Stimulated activated CD8-positive, alpha-beta memory T cell treated with anti-CD3 and anti-CD28 coated beads, Interleukin-4, amount 100 ng/mL, for 1 hour (primary cell): ENCODE measurements around the gene KRTAP17-1.
A peak's percentile ranks its signal among the peaks of the same experiment; 100 is the strongest.
"Not testable (repeated sequence)": the region's sequence is repeated elsewhere in the genome, so short reads cannot be mapped to it uniquely, and the experiment has no call there.

Experiments used
- DNase-seq, 2 donors: peaks; one replicate each; pipeline ENCODE4 v3.0.0-alpha.2; 2020; ENCODE audit warnings: low read depth in 2 of 2, low spot score in 1 of 2

Gene KRTAP17-1

GRCh38 chr17:41315204-41315794, at the start of gene KRTAP17-1:
Gene KRTAP17-1 (minus strand): TSS chr17:41315710. CDS start chr17:41315650, 60 bp downstream.
- DNase-seq = no peak

GRCh38 chr17:41363881-41364280, 48.4 kb upstream of the KRTAP17-1 start:
- no peak for DNase-seq

- DNase-seq = no peak
Observed at GRCh38 chr17:41360296-41360995, 44.9 kb upstream of the KRTAP17-1 start.

- DNase-seq = no peak
Observed at GRCh38 chr17:41354536-41354935, 39.0 kb upstream of the KRTAP17-1 start.

- DNase-seq = no peak
Observed at GRCh38 chr17:41352597-41353366, 37.3 kb upstream of the KRTAP17-1 start.

- no peak for DNase-seq
Observed at GRCh38 chr17:41351177-41351576, 35.7 kb upstream of the KRTAP17-1 start.

GRCh38 chr17:41350381-41350878, 34.9 kb upstream of the KRTAP17-1 start, which contains the start of gene KRT33A:
Gene KRT33A (minus strand): TSS chr17:41350828. CDS start chr17:41350767, 61 bp downstream.
- not testable (repeated sequence) for DNase-seq

- DNase-seq = no peak
Observed at GRCh38 chr17:41347869-41348760, 32.6 kb upstream of the KRTAP17-1 start.

GRCh38 chr17:41346421-41346820, 30.9 kb upstream of the KRTAP17-1 start:
- not testable (repeated sequence) for DNase-seq

- no peak for DNase-seq
Observed at GRCh38 chr17:41345992-41346391, 30.5 kb upstream of the KRTAP17-1 start.

GRCh38 chr17:41343029-41343428, 27.5 kb upstream of the KRTAP17-1 start:
- no peak for DNase-seq

GRCh38 chr17:41340934-41341861, 25.7 kb upstream of the KRTAP17-1 start:
- peak in 1 of 2 donors; percentile 13 for DNase-seq

- no peak for DNase-seq
Observed at GRCh38 chr17:41340494-41340893, 25.0 kb upstream of the KRTAP17-1 start.

- DNase-seq = no peak
Observed at GRCh38 chr17:41339571-41340172, 24.2 kb upstream of the KRTAP17-1 start.

- DNase-seq = no peak
Observed at GRCh38 chr17:41338961-41339485, 23.5 kb upstream of the KRTAP17-1 start.

- DNase-seq = no peak
Observed at GRCh38 chr17:41335747-41336146, 20.2 kb upstream of the KRTAP17-1 start.

- DNase-seq = no peak
Observed at GRCh38 chr17:41334385-41335305, 19.1 kb upstream of the KRTAP17-1 start.

GRCh38 chr17:41333836-41334235, 18.3 kb upstream of the KRTAP17-1 start:
- no peak for DNase-seq
